Measurements from ENCODE around the gene VAMP2.
"Not testable (repeated sequence)": the region's sequence is repeated elsewhere in the genome, so short reads cannot be mapped to it uniquely, and the experiment has no call there.

The VAMP2 gene

GRCh38 chr17:8176197-8176940 lies 13.6 kb upstream of the VAMP2 start, which contains the start of gene TMEM107:
Gene TMEM107, minus strand, starts transcription at chr17:8176380. Its CDS starts 94 bp downstream, at chr17:8176286.
- peak; percentile 77 for DNase-seq (ENCODE audit: low read depth)

GRCh38 chr17:8175795-8176196 lies 13.0 kb upstream of the VAMP2 start:
- no peak for DNase-seq (ENCODE audit: low read depth)

- no peak for DNase-seq (ENCODE audit: low read depth)
Observed at GRCh38 chr17:8173871-8174322, 11.1 kb upstream of the VAMP2 start.

- DNase-seq (ENCODE audit: low read depth), result peak; percentile 97
Observed at GRCh38 chr17:8173056-8173870, 10.5 kb upstream of the VAMP2 start.

GRCh38 chr17:8170186-8170585 lies 7.4 kb upstream of the VAMP2 start:
- not testable (repeated sequence) for DNase-seq (ENCODE audit: low read depth)

GRCh38 chr17:8167526-8167925 lies 4.8 kb upstream of the VAMP2 start:
- no peak for DNase-seq (ENCODE audit: low read depth)

GRCh38 chr17:8166731-8167130 lies 4.0 kb upstream of the VAMP2 start:
- DNase-seq (ENCODE audit: low read depth), result no peak

- DNase-seq (ENCODE audit: low read depth), result no peak
Observed at GRCh38 chr17:8164815-8165131, 2.0 kb upstream of the VAMP2 start.

- DNase-seq (ENCODE audit: low read depth), result no peak
Observed at GRCh38 chr17:8163978-8164814, 1.4 kb upstream of the VAMP2 start.

- no peak for DNase-seq (ENCODE audit: low read depth)
Observed at GRCh38 chr17:8162997-8163977, 539 bp upstream of the VAMP2 start.

GRCh38 chr17:8161289-8162232 lies 1.2 kb downstream of the VAMP2 start:
- DNase-seq (ENCODE audit: low read depth), result no peak

GRCh38 chr17:8160741-8161221 lies 2.0 kb downstream of the VAMP2 start:
- DNase-seq (ENCODE audit: low read depth), result no peak

GRCh38 chr17:8160224-8160577 lies 2.5 kb downstream of the VAMP2 start:
- DNase-seq (ENCODE audit: low read depth), result no peak

GRCh38 chr17:8159459-8160223 lies 3.1 kb downstream of the VAMP2 start:
- no peak for DNase-seq (ENCODE audit: low read depth)

GRCh38 chr17:8159032-8159400 lies 3.7 kb downstream of the VAMP2 start:
- no peak for DNase-seq (ENCODE audit: low read depth)

GRCh38 chr17:8158267-8159031 lies 4.3 kb downstream of the VAMP2 start:
- DNase-seq (ENCODE audit: low read depth), result peak; percentile 86

GRCh38 chr17:8156246-8156992 lies 6.3 kb downstream of the VAMP2 start:
- peak; percentile 100 for DNase-seq (ENCODE audit: low read depth)

- no peak for DNase-seq (ENCODE audit: low read depth)
Observed at GRCh38 chr17:8155996-8156245, 6.8 kb downstream of the VAMP2 start.

Data from fibroblast of gingiva (primary cell).